K562 (cell line): ENCODE measurements around the gene ITPR3. TPM values are rescaled to one million over a fixed set of nuclear protein-coding genes. Genes with fewer than 3 reads are reported as not detected.

Experiments
- CBFA2T2 ChIP-seq: fragments of 450-650 bp; conservative IDR thresholded peaks from 2 replicates; pipeline ENCODE4 v1.6.1; 2017; ENCODE audit warnings: mild to moderate bottlenecking
- EGR1 ChIP-seq: fragments of 450-650 bp; conservative IDR thresholded peaks from 2 replicates; pipeline ENCODE4 v1.6.1; 2017; ENCODE audit warnings: mild to moderate bottlenecking
- FOXA3 ChIP-seq, 2 experiments: fragments of 450-650 bp in 1 of 2; sonication (generic) in 1 of 2; formaldehyde crosslinking; IDR thresholded peaks in 1 of 2; conservative IDR thresholded peaks in 1 of 2; 2 replicates each; pipeline versions ENCODE4 v1.4.0 to v1.8.0; 2020 to 2022; ENCODE audit warnings: mild to moderate bottlenecking in 2 of 2, missing genetic modification reagents in 1 of 2
- GATAD2A ChIP-seq: fragments of 450-650 bp; IDR thresholded peaks from 2 replicates; pipeline ENCODE4 v1.6.1; 2017
- MBD2 ChIP-seq: sonication (generic); IDR thresholded peaks from 2 replicates; pipeline ENCODE4 v1.6.1; 2016; ENCODE audit warnings: low read depth, borderline replicate concordance
- MIER1 ChIP-seq: fragments of 450-650 bp; IDR thresholded peaks from 2 replicates; pipeline ENCODE4 v1.6.1; 2016; ENCODE audit warnings: antibody characterized with exemption, mild to moderate bottlenecking, low read depth
- NFE2L1 ChIP-seq: fragments of 450-650 bp; IDR thresholded peaks from 2 replicates; pipeline ENCODE4 v1.6.1; 2016; ENCODE audit warnings: missing genetic modification characterization, low read depth, mild to moderate bottlenecking, missing compliant biosample characterization, moderate library complexity, borderline replicate concordance
- PPARD ChIP-seq: fragments of 250-450 bp; sonication (Bioruptor Pico); IDR thresholded peaks from 2 replicates; pipeline ENCODE4 v1.8.0; 2022; ENCODE audit warnings: inconsistent platforms, mild to moderate bottlenecking, moderate library complexity
- SMARCA5 ChIP-seq: fragments of 450-650 bp; IDR thresholded peaks from 2 replicates; pipeline ENCODE4 v1.6.1; 2016
- SRSF3 ChIP-seq: fragments of 200-400 bp; formaldehyde crosslinking; IDR thresholded peaks from 2 replicates; pipeline ENCODE4 v1.6.1; 2016; ENCODE audit warnings: mild to moderate bottlenecking, low read length, moderate library complexity; ENCODE audit not compliant: insufficient read depth
- THRA ChIP-seq: fragments of 450-650 bp; IDR thresholded peaks from 2 replicates; pipeline ENCODE4 v1.6.1; 2017; ENCODE audit warnings: mild to moderate bottlenecking, moderate library complexity
- ZKSCAN3 ChIP-seq: fragments of 250-450 bp; sonication (Bioruptor Pico); IDR thresholded peaks from 2 replicates; pipeline ENCODE4 v1.4.0; 2020
- ZNF57 ChIP-seq: fragments of 450-650 bp; formaldehyde crosslinking; IDR thresholded peaks from 2 replicates; pipeline ENCODE4 v1.4.0; 2020; ENCODE audit warnings: mild to moderate bottlenecking, moderate library complexity
- polyA plus RNA-seq, 8 experiments: library from polyadenylated mRNA; depleted of rRNA in 4 of 8; stranded (reverse) in 5 of 8; unstranded in 3 of 8; fragments of >200 nt; fragmentation: Nextera tagmentation in 2 of 8; fragmentation: Illumina TruSeq in 1 of 8; extraction: Ambion mirVana in 2 of 8; extraction: Trizol in 1 of 8; gene quantifications; 2 replicates each; pipeline versions ENCODE4 v1.2.1 to v1.2.3, GENCODE V29; 2011 to 2014; ENCODE audit warnings: inconsistent platforms in 1 of 8, missing spikeins in 1 of 8
- total RNA-seq, 7 experiments: library from RNA; depleted of rRNA in 6 of 7; stranded (reverse); fragments of >200 nt in 6 of 7; fragmentation: Illumina TruSeq in 2 of 7; extraction: Trizol in 2 of 7; gene quantifications; 2 replicates each; pipeline versions ENCODE4 v1.2.1 to v1.2.3, GENCODE V29; 2011 to 2021; ENCODE audit warnings: low replicate concordance in 1 of 7
- TF ChIP-seq, protein P1 (sequence below): fragments of 450-650 bp; IDR thresholded peaks from 2 replicates; pipeline ENCODE4 v1.6.1; 2016; ENCODE audit warnings: mild to moderate bottlenecking, moderate library complexity

ITPR3 gene
- total and polyA plus RNA-seq, 9 of the 15 experiments (the other 6 are each of a cell fraction or from before 2014, with no cell fraction given), result 0.39 to 35.7 (median 13.2) TPM

GRCh38 chr6:33711140-33712129 is 90.3 kb downstream of the ITPR3 start, which contains the start of gene UQCC2 (continued):
- TF ChIP-seq, protein P1, sequence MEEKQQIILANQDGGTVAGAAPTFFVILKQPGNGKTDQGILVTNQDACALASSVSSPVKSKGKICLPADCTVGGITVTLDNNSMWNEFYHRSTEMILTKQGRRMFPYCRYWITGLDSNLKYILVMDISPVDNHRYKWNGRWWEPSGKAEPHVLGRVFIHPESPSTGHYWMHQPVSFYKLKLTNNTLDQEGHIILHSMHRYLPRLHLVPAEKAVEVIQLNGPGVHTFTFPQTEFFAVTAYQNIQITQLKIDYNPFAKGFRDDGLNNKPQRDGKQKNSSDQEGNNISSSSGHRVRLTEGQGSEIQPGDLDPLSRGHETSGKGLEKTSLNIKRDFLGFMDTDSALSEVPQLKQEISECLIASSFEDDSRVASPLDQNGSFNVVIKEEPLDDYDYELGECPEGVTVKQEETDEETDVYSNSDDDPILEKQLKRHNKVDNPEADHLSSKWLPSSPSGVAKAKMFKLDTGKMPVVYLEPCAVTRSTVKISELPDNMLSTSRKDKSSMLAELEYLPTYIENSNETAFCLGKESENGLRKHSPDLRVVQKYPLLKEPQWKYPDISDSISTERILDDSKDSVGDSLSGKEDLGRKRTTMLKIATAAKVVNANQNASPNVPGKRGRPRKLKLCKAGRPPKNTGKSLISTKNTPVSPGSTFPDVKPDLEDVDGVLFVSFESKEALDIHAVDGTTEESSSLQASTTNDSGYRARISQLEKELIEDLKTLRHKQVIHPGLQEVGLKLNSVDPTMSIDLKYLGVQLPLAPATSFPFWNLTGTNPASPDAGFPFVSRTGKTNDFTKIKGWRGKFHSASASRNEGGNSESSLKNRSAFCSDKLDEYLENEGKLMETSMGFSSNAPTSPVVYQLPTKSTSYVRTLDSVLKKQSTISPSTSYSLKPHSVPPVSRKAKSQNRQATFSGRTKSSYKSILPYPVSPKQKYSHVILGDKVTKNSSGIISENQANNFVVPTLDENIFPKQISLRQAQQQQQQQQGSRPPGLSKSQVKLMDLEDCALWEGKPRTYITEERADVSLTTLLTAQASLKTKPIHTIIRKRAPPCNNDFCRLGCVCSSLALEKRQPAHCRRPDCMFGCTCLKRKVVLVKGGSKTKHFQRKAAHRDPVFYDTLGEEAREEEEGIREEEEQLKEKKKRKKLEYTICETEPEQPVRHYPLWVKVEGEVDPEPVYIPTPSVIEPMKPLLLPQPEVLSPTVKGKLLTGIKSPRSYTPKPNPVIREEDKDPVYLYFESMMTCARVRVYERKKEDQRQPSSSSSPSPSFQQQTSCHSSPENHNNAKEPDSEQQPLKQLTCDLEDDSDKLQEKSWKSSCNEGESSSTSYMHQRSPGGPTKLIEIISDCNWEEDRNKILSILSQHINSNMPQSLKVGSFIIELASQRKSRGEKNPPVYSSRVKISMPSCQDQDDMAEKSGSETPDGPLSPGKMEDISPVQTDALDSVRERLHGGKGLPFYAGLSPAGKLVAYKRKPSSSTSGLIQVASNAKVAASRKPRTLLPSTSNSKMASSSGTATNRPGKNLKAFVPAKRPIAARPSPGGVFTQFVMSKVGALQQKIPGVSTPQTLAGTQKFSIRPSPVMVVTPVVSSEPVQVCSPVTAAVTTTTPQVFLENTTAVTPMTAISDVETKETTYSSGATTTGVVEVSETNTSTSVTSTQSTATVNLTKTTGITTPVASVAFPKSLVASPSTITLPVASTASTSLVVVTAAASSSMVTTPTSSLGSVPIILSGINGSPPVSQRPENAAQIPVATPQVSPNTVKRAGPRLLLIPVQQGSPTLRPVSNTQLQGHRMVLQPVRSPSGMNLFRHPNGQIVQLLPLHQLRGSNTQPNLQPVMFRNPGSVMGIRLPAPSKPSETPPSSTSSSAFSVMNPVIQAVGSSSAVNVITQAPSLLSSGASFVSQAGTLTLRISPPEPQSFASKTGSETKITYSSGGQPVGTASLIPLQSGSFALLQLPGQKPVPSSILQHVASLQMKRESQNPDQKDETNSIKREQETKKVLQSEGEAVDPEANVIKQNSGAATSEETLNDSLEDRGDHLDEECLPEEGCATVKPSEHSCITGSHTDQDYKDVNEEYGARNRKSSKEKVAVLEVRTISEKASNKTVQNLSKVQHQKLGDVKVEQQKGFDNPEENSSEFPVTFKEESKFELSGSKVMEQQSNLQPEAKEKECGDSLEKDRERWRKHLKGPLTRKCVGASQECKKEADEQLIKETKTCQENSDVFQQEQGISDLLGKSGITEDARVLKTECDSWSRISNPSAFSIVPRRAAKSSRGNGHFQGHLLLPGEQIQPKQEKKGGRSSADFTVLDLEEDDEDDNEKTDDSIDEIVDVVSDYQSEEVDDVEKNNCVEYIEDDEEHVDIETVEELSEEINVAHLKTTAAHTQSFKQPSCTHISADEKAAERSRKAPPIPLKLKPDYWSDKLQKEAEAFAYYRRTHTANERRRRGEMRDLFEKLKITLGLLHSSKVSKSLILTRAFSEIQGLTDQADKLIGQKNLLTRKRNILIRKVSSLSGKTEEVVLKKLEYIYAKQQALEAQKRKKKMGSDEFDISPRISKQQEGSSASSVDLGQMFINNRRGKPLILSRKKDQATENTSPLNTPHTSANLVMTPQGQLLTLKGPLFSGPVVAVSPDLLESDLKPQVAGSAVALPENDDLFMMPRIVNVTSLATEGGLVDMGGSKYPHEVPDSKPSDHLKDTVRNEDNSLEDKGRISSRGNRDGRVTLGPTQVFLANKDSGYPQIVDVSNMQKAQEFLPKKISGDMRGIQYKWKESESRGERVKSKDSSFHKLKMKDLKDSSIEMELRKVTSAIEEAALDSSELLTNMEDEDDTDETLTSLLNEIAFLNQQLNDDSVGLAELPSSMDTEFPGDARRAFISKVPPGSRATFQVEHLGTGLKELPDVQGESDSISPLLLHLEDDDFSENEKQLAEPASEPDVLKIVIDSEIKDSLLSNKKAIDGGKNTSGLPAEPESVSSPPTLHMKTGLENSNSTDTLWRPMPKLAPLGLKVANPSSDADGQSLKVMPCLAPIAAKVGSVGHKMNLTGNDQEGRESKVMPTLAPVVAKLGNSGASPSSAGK, result peak; percentile 96
- TF ChIP-seq ZKSCAN3 (no peak), SMARCA5 (no peak), NFE2L1 (tag) (no peak), THRA (no peak), CBFA2T2 (0 out of 2 replicates have a peak, but pooled peaks have one; percentile 24), MBD2 (peak; percentile 89; the same call in 1 of the 2 replicates), MIER1 (no peak), PPARD (CRISPR knock-in tag) (no peak), EGR1 (no peak), FOXA3 (CRISPR knock-in tag; conservative IDR thresholded peaks at IDR 0.05 in 1 of 2, IDR thresholded peaks at IDR 0.05 in 1 of 2) (0 out of 4 replicates have a peak, but pooled peaks of 1 of the 2 experiments have one; percentile 36), ZNF57 (CRISPR knock-in tag) (no peak), SRSF3 (no peak), GATAD2A (no peak)
